GM10248 (cell line): ENCODE measurements around the gene SLC6A13.

Experiments used
- CTCF ChIA-PET: fragments of 300-600 bp; sonication (Branson Sonifier 250); formaldehyde crosslinking; extraction: SDS; loops from one replicate; lab custom pipeline; 2021; ENCODE audit warnings: antibody characterized with exemption; lab: Yijun Ruan, JAX
- POLR2A ChIA-PET: fragments of 350-650 bp; sonication (Branson Sonifier 250); formaldehyde crosslinking; extraction: SDS; loops from one replicate; lab custom pipeline; 2020; ENCODE audit warnings: antibody characterized with exemption; lab: Yijun Ruan, JAX
- DNase-seq: peaks from one replicate; pipeline ENCODE4 v3.0.0; 2012; ENCODE audit errors: extremely low spot score
- CTCF ChIP-seq: IDR thresholded peaks from 2 replicates; pipeline ENCODE4 v1.5.1; 2012; ENCODE audit warnings: mild to moderate bottlenecking, low read depth; ENCODE audit errors: extremely low read depth, missing control alignments, control extremely low read depth

The SLC6A13 gene

DNA sequence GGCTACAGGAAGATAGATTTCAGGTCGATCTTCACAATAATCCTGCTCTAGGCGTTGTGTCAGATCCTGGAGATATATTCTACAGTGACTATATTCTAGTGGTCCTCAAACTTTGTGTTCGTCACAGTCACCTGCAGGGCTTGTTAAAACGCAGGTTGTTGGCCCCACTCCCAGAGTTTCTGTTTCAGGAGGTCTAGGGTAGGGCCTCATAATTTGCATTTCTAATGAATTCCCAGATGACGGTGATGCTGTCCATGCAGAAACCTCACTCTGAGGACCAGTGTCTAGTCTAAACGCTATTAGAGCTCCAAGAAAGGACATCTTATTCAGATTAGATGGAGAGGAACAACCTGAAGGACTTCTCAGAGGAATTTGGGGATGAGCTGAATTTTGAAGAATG, 13.2 kb upstream of the SLC6A13 start:
- CTCF ChIA-PET, result interaction anchor here (1.6 to 1.7 kb wide), 2 partner anchors 11 to 13 kb away, joined by 3 to 5 read pairs; no protein-coding TSS in a partner anchor
- TF ChIP-seq CTCF, result no peak
- DNase-seq, result no peak
- POLR2A ChIA-PET, result no interaction called here

- POLR2A ChIA-PET, result no interaction called here
- no peak for TF ChIP-seq CTCF
- CTCF ChIA-PET, result interaction anchor here (1.9 kb wide), 1 partner anchor 15 kb away, joined by 4 read pairs; no protein-coding TSS in a partner anchor
- no peak for DNase-seq
These were observed 10.7 kb upstream of the SLC6A13 start for GRCh38 chr12:273382-273781.

- POLR2A ChIA-PET, result no interaction called here
- DNase-seq, result no peak
- CTCF ChIA-PET, result interaction anchor here (1.0 to 1.9 kb wide), 2 partner anchors 14 to 19 kb away, joined by 3 to 4 read pairs; no protein-coding TSS in a partner anchor
- no peak for TF ChIP-seq CTCF
These were observed 10.3 kb upstream of the SLC6A13 start for GRCh38 chr12:272942-273341.

GRCh38 chr12:271161-271560, 8.5 kb upstream of the SLC6A13 start:
- ChIA-PET CTCF (interaction anchor here (1.3 kb wide), 1 partner anchor 23 kb away, joined by 5 read pairs; no protein-coding TSS in a partner anchor), POLR2A (no interaction called here)
- DNase-seq, result no peak
- TF ChIP-seq CTCF, result no peak

GRCh38 chr12:269191-269590, 6.6 kb upstream of the SLC6A13 start:
- no peak for TF ChIP-seq CTCF
- no peak for DNase-seq
- POLR2A ChIA-PET, result no interaction called here
- CTCF ChIA-PET, result interaction anchor here (1.1 kb wide), 1 partner anchor 263 kb away, joined by 3 read pairs; no protein-coding TSS in a partner anchor

- ChIA-PET CTCF (interaction anchor here (1.1 to 1.9 kb wide), 2 partner anchors 9 to 264 kb away, joined by 3 to 6 read pairs; no protein-coding TSS in a partner anchor), POLR2A (no interaction called here)
- TF ChIP-seq CTCF, result no peak
- no peak for DNase-seq
These were observed 5.8 kb upstream of the SLC6A13 start for GRCh38 chr12:268483-268840.
